GM06990 (cell line): ENCODE data around the gene INTS7.
"Not testable (repeated sequence)": the region's sequence is repeated elsewhere in the genome, so short reads cannot be mapped to it uniquely, and the experiment has no call there.

ENCODE experiments used
- DNase-seq: peaks from one replicate; pipeline ENCODE4 v3.0.0-alpha.2; 2011; ENCODE audit not compliant: insufficient read length; ENCODE audit errors: extremely low read depth
- H3K27me3 ChIP-seq: replicated peaks from 2 replicates; pipeline ENCODE4 v1.6.0; 2011; ENCODE audit warnings: low read length; ENCODE audit not compliant: control insufficient read depth, insufficient read depth
- H3K36me3 ChIP-seq: 2 replicates; pipeline ENCODE4 v1.5.1; 2011; ENCODE audit warnings: low read length; ENCODE audit not compliant: control insufficient read depth, insufficient read depth
- H3K4me3 ChIP-seq: replicated peaks from 2 replicates; pipeline ENCODE4 v1.5.1; 2011; ENCODE audit warnings: low read depth, mild to moderate bottlenecking, control low read depth, low read length
- CTCF ChIP-seq: IDR thresholded peaks from 2 replicates; pipeline ENCODE4 v1.5.1; 2011; ENCODE audit warnings: low read length, control low read depth, mild to moderate bottlenecking, inconsistent platforms; ENCODE audit not compliant: insufficient read depth, poor library complexity, severe bottlenecking

Gene INTS7

GRCh38 chr1:211939876-211940468 is 95.4 kb downstream of the INTS7 start:
- Histone ChIP-seq H3K36me3 (peaks cover 8% of the 10 kb centered on the region), H3K27me3 (no peaks in the 10 kb centered on the region), H3K4me3 (no peak overlapping the region)
- no peak for TF ChIP-seq CTCF
- DNase-seq = peak; percentile 82

- no peak for DNase-seq
- H3K27me3 ChIP-seq = no peaks in the 10 kb centered on the region
- TF ChIP-seq CTCF = no peak
- no peak overlapping the region for H3K4me3 ChIP-seq
- H3K36me3 ChIP-seq = peaks cover 4% of the 10 kb centered on the region
These were observed 96.8 kb downstream of the INTS7 start for GRCh38 chr1:211938561-211938997.

- not testable (repeated sequence) for DNase-seq, H3K27me3 ChIP-seq, H3K4me3 ChIP-seq, H3K36me3 ChIP-seq
These were observed 97.9 kb downstream of the INTS7 start for GRCh38 chr1:211937422-211937821.

GRCh38 chr1:211935448-211935970 is 99.8 kb downstream of the INTS7 start:
- H3K36me3 ChIP-seq = no peaks in the 10 kb centered on the region
- H3K4me3 ChIP-seq = no peak overlapping the region
- H3K27me3 ChIP-seq = no peaks in the 10 kb centered on the region
- DNase-seq = peak; percentile 78
- TF ChIP-seq CTCF = no peak

GRCh38 chr1:211933946-211934714 is 101.2 kb downstream of the INTS7 start:
- no peak for DNase-seq
- Histone ChIP-seq H3K36me3 (no peaks in the 10 kb centered on the region), H3K4me3 (no peak overlapping the region), H3K27me3 (no peaks in the 10 kb centered on the region)
- TF ChIP-seq CTCF = no peak

GRCh38 chr1:211932933-211933254 is 102.5 kb downstream of the INTS7 start:
- Histone ChIP-seq H3K36me3 (no peaks in the 10 kb centered on the region), H3K27me3 (no peaks in the 10 kb centered on the region), H3K4me3 (no peak overlapping the region)
- no peak for DNase-seq
- no peak for TF ChIP-seq CTCF
